ENCODE data around the gene RAPGEF1.

Gene RAPGEF1

DNA sequence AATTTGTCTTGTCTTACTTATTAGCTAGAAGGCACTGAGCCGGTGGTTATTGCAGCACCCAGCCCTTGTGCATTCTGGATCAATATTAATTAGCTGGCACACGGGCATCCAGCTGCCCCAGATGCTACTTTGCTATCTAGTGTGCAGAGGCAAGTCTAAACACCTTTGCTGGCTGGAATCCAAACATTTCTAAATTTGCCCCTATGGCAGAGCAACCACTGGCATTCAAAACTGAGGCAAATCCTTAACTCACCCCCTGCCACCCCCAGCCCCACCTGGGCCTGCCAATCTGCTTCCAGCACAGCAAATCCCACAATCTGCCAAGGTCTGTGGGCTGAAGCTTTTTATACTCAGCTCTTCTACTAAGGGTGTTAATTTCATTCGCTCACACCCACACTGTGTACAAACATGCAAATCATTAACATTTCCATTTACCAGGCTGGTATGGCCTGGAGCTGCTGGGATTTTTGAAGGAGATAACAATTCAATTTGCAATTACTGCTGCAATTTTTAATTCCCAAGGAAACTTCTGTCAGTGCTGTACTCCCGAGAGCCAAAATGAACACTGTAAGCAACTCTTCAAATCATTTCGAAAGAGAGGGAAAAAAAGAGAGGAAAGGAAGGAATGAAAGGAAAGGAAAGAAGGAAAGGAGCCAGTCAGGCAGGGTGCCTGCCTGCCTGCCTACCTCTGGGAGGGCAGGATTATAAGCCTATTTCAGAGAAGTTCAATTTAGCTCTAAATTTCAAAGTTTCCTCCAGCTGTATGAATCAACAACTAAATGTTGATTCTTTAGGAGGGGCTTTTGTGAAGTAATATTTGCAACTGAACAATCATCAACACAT is 35.5 kb downstream of the RAPGEF1 start:
- DNase-seq = peak; percentile 90

DNA sequence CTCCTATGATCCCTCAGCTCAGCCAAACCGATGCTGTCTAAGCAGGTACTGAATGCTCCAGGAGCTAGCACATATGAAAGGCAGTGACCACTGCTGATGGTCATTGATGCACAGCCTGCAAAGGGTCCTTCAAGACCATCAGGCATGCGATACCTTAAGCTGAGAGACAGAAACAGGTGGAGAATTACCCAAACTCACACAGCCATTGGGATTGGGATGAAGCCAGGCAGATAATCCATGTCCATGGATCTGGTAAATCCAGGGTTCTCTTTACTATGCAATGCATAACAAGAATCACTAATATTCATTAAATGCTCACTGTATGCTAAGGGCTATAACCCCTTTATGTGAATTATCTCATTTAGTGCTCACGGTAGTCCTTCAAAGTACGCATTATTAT is 36.2 kb downstream of the RAPGEF1 start:
- DNase-seq = no peak

DNA sequence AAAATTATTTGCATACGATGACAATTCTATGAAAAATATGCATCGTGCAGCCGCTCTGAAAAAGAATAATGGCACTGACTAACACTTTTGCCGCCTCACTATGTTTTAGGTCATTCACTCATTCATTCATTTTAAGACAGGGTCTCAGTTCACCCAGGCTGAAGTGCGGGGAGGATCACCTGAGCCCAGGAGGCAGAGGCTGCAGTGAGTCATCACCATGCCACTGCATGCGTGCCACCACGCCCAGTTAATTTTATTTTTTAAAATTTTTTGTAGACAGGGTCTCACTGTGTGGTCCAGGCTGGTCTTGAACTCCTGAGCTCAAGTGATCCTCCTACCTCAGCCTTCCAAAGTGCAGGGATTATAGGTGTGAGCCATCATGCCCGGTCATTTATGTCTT is 37.0 kb downstream of the RAPGEF1 start:
- DNase-seq = no peak

DNA sequence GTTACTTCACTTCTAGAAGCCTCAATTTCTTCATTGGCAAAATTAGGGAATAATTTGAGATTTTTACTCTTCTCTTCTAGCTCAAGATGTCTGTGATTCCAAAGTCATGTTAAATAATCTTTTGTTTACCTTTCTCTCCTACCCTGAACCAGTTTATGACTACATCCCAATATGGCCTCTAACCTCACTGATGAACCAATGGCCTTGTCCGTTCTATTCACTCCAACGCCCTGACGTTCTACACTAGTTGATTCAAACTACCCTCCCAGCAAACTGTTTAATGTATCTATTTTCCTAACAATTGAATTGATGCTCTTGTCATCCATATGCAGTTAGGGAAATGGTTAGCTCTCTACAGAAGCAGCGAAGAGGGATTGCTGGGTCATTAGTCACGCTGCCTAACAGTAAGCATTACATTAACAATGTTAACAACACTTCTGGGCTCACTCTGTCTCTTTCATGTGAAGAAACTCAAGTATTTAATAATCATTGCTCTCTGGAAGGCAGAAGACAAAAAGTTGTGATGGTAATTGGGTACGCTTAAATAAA is 38.0 kb downstream of the RAPGEF1 start:
- peak; percentile 11 for DNase-seq

DNA sequence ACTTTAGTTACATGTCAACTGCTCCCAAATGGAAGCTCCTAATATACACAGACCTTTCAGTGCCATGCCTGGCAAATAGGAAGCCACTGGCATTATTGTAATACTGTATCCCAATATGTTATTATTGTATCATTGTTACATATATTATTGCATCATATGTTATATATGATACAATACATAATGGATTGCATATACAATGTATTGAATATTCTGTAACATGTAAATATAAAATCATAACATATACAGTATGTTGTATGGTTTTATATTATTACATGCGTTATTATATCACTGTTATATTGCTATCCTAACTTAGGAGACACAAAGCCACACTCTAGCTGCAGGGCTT is 38.5 kb downstream of the RAPGEF1 start:
- DNase-seq = no peak

DNA sequence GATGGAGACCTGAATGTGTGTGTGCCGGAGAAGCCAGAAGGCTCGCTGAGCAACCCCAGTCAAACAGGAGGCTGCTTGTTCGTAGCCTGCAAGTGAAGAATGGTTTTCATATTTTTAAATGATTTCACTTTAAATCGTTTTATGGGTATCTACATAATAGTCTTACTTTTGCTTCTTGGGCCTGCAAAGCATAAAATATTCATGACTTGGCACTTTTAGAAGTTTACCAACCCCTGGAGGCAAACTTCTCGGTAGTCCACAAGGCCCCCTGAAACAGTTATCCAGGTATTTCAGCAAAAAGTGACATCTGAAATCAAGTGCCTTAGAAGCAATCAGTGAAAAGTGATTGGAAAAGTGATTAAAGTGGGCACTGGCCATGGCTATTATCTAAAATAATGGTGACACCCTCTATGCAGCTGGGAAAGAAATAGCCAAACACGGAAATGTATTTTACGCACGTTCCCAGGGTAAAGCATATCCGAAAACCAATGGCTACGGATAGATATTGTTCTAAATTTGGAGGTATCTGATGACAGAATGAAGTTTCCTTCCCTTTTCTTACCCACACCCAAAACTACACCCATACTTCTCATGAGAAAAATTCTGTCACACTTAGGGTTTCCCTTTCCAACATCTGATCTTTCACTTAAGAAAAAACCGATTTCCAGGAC is 39.0 kb downstream of the RAPGEF1 start:
- no peak for DNase-seq

DNA sequence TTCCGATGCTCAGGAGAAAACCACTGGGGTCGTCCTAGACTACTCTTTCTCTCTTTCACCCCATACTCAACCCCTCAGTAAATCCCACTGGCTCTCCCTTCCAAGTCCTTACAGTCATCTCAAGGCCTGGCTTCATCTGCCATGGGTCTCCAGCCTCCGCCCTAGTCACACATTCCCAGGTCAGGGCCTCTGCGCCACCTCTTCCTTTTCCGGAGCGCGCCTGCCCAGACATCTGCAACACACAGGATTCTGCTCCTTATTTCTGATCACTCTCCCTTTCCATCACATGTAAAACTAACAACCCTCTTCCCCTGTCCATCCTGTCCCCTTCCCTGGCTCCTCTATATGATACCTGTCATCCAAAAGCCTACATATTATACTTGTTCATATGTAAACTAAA is 39.8 kb downstream of the RAPGEF1 start:
- no peak for DNase-seq

DNA sequence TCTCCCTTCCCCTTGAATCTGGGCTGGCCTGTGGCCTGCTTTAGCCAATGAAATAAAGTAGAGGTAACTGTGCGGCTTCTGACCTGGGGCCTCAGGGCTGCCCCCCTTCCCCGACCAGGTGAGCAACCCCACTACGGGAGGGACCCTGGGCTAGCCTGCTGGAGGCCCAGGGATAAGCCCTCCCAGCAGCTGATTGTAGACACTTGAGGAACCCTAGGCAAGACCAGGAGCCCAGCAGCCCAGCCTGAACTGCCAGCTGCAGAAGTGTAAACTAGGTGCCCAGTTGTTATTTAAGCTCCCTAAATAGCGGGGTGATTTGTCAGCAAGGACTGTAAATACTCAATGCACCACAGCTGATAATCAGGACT is 41.3 kb downstream of the RAPGEF1 start:
- no peak for DNase-seq

DNA sequence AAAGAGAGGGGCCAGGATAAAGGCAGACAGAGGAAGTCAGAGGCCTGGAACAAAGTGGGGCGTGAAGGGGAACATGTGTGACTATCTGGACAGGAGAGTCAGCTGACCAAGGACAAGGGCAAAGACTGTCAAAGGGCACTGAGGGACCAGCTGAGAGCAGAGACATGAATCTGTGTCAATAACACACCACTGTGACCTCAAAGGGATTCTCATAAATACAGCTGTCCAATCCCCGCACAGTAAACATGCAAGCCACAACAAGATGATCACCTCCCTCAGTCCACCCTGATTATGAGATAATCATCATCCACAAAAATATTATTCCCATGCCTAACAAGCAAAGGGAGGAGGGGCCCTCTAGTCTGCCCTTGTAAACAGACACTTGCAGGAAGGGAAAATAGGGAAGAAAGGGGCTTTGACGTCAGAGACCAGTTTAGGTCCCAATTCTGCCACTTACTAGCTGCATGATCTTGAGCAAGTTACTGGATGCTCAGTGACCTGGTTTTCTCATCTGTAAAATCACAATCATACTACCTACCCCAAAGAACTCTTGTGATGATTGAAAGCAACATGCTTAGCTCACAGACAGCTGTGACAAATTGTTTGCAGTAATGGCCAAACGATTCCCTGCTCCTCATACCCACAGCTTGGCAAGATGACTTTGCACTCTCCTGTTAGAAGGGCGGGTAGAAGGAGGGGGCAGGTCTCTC is 41.8 kb downstream of the RAPGEF1 start:
- DNase-seq = no peak

DNA sequence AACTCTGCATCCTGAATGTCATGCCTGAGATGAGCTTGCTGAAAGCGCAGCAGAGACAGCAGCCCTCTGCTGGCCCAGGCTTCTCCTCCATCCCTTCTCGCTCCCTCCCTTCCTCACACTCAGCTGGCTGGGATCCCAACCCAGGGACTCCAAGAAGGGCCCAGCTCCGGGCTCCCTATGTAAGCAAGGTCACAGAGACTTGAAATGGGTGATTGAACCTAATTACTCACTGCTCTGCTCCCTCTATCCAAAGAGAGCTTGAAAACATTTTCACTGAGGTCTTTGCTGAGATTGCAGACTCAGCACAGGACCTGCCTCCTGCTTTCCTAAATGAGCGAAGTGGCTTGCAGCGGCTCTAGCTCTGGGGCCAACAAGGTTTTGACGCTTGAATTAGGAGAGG is 42.8 kb downstream of the RAPGEF1 start:
- DNase-seq = no peak

DNA sequence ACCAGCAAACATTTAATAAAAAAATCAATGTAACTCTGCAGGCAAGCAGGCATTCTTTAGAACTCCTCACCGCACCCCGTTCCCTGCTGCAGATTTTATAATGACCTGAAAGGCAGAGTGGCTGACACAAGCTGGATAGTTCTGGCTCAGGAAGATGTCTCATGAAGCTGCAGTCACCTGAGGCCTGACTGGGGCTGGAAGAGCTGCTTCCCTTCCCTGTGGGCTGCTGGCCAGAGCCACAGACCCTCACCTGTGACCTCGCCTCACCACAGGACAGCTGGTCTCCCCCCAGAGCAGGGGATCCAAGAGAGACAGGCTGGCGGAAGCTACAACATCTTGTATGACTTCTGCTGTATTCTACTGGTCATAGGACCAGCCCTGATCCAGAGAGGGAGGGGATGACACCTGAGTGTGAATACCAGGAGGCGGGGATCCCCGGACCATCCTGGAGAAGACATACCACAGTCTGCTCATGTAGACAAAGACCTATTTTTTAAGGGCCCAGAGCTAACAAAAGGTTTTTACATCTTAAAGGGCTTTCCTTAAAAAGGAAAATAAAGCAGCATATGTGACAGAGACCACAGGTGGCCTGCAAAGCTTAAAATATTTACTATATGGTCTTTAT is 43.9 kb downstream of the RAPGEF1 start:
- no peak for DNase-seq

DNA sequence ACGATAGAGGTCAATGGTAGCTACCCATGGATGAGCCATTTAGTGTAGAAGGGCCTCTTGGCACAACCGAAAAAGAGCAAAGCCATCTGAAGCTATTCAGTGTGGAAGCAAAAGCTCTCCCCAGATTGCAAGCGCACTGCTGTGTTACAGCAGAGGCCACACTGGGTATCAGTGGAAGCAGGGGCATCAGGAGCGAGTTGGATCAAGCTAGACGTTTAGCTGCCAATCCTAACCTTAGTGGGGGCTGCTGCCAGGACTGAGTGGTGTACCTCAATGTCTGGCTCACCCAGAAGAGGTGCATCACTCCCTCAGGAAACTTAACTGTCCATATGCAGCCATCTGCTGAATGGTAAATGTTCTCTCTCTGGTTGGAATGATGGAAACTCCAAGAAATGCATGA is 44.5 kb downstream of the RAPGEF1 start:
- no peak for DNase-seq

DNA sequence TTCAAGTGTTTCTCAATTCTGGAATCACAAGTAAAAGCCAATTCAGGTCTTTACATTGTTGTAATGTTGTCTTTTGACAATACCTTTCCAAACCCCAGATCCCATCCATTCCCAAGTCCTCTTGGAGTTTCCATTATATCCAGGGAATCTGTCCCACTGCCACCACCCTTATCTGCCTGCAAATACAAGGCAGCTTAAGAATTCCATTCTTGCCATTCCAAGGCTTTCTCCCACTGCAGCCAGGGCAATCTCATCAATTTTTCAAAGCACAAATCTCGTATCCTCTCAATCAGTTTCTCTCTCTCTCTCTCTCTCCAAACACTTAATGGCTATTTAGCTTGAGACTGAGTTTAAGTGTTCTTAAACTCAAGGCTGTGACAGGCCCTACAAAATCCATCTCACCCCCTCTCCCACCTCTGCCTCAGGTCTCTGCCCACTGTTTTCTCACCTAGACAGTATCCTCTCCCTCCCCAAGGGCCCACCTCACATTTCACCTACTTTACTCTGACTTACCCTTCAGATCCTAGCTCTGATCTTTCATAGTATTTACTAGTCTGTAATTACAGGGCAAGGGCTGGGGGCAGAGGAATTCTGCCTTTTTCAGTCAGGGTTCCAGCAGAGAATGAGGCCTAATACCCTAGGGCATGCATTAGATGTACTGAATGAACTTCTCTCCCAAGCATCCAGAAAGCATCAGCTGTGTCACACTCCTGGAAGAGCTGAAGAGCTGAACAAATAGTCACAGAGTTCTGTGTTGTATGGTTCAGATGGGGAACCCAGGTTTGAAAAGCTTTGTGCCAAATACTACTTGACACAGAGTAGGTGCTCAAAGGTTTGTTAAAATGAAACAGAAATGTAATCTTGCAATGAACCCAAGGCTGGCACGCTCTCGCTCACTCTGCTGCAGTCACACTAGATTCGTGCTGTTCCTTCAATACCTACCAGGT is 46.0 kb downstream of the RAPGEF1 start:
- DNase-seq = no peak

DNA sequence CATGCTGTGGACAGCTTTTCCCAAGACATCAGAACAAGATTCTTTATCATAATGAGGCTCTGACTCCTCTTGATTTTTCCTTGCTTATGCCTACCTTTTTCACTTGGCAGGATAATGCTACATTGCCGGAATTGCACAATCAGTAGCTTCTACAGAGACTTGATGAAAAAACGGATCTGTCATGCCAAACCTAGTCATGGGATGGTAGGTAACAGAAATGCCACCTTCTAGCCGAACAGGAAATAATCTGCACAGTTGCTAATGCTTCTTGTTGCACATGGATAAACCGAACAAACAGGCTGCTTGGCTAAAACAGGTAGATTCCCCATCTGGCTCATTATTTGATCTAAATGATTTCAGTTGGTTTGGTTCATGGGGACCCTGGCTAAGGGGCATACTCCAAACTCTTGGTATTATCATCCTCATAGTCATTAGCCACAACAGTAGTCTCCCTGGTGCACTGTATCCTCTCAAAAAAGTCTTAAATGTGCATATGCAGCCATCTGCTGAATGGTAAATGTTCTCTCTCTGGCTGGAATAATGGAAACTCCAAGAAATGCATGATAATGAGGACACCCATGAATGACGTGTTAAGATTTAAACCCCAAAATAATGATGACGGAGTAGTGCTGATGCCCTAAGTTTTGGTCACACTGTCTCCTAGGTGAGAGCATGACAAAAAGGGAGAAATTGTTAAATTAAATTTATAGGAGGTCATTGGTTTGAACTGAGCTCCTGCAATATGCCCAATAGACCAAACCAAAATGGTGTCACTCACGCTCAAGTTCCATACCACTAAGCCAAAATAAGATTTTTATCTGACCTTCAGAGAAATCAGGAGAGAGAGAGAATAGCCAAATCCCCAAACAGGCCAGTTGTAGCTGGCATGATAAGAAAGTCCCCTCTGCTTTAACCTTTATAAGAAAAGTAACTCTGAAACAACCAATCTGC is 47.0 kb downstream of the RAPGEF1 start:
- DNase-seq = no peak

DNA sequence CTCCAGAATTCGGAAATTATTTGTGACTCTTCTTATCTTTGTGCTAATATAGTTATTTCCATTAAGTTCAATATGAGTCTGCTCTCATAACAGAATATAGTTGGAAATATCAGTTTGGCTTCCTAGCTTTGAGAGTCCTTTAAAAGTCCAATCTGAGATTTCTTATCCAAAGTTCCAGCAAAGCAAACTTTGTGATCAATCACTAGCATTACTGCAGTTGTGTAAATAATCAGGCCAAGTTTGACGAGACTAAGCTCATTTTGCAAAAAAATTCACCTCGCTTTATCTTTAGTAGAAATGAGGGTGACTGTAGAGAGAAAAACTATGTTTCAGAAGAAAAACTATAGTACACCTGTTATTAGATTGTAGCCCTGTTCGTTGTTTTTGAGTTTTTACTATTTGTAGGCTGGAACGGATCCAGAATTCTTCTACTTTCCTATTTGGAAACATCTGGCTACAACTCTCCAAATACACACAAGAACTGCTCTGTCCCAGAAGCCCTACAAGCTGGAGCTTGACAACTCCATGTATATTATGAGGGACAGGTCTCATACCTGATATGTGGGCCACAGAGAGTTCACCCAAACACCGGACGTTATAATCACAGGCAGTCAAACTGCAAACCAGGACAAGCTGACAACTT is 47.8 kb downstream of the RAPGEF1 start:
- DNase-seq = no peak

DNA sequence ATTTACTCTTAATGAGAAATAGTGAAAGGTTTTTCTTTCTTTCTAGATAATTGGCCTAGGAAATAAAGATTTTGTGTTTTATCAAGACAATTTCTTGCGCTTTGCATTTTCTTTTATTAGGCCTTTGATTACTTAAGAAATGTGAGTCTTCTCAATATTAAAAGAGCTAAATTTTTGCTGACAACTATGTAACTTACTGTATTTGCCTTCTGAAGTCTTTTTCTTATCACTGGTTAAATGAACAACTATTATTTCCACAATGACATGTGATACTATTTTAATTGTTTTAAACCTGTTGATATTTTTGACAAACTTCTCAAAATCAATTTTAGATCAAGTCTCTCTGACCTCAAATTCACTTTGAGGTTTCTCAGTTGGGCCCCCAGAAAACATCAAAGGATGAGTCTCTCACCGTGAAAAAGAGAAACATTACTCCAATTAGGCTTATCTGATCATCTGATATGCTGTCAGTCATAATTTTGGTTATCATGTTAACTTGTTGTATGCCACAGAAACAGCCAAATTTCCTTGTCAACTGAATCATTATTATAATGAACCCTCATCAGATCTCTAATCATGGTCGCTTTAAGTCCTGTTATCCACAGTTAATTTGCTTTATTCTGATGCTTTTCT is 48.8 kb downstream of the RAPGEF1 start:
- DNase-seq = no peak

DNA sequence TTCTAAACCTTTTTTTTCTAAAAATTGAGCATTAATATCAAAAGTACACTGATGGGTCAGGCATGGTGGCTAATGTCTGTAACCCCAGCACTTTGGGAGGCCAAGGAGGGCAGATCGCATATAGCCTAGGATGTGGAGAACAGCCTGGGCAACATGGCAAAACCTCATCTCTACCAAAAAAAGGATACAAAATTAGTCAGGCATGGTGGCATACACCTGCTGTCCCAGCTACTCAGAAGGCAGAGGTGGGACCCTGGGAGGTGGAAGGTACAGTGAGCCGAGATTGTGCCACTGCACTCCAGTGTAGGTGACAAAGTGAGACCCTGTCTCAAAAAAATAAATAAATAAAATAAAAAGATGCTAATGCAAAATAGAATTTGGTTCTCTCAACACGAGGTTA is 49.4 kb downstream of the RAPGEF1 start:
- DNase-seq = no peak

DNA sequence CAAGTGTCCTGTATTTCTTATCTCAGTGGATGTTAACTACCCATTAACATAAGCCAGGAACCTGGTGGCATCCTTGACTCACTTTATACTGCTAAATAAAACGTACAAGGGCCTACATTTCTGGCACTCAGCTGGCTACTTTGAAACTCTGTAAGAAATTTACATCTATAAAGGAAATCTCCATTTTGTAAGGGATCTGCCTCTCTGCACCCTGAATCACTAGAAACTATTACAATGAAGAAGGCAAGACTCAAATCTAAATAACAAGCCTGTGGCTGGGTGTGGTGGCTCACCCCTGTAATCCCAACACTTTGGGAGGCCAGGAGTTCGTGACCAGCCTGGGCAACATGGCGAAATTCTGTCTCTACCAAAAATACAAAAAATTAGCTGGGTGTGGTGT is 51.5 kb downstream of the RAPGEF1 start:
- DNase-seq = no peak

DNA sequence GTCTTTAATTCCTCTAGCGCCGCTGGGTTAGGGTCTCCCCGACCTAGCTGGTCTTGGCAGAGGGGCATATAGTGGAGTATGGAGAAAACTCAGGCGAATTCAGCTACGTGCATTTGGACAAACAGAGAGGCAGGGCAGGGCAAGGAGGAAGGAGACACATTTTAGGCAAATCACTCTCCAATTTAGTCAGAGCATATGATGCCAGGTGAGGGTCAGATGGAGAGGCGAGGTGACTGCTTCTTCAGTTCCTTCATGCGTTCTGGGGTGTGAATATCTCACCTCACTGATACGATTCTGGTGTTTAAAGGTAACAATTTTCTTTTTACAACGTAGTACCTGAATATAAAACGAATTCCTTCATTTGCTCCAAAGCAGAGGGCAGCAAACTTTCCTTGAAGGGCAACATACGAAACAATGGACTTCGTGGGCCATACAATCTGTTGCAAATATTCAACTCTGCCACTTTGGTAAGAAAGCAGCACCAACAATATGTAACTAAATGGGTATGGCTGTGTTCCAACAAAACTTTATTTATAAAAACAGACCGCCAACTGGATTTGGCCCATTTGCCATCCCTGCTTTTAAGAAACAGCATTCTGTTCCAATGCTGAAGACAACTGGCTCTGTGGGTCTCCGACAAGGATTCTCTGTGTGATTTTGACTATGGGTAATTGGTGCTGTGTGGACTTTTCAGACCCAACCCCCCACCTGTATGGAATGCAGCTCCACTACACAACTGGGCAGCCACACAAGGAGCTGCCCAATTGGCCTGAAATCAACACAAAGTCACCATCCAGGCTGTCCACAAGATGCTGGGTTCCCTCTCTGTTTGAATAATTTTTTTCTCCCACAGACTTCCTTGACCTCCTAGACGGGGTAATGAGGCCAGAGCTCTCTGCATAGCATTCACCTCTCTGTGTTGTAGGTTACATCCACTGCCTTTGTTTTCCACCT is 53.8 kb downstream of the RAPGEF1 start:
- DNase-seq = no peak

All from NCI-H526 treated with DMSO at 0.1 percent for 48 hours (cell line).